WTC11 (cell line): ENCODE results near the gene SH2B3. TPM values are rescaled to one million over a fixed set of nuclear protein-coding genes. Genes with fewer than 3 reads are reported as not detected.

Source experiments
- ATAC-seq: fragments of 200-7000 bp; cut with Tn5 transposase; 2 replicates; pipeline ENCODE4 v1.10.0; 2021; ENCODE audit warnings: mild to moderate bottlenecking, moderate library complexity
- CTCF ChIA-PET: fragments of 300-600 bp; sonication (Branson Sonifier 250); formaldehyde crosslinking; loops from one replicate; lab custom pipeline; 2021; ENCODE audit warnings: antibody characterized with exemption; lab: Charles Lee
- POLR2A ChIA-PET: fragments of 350-600 bp; sonication (Branson Sonifier 250); formaldehyde crosslinking; loops from one replicate; lab custom pipeline; 2021; ENCODE audit warnings: antibody characterized with exemption; lab: Charles Lee
- DNase-seq: peaks from one replicate; pipeline ENCODE4 v3.0.0; 2021; ENCODE audit warnings: low spot score
- H3K27ac Mint-ChIP-seq: 2 replicates; pipeline ENCODE4 v1.8.0; 2021; ENCODE audit warnings: mixed read lengths
- H3K27me3 Mint-ChIP-seq: 2 replicates; pipeline ENCODE4 v1.8.0; 2021; ENCODE audit warnings: low read depth, mild to moderate bottlenecking, moderate library complexity, mixed read lengths
- H3K36me3 Mint-ChIP-seq: 2 replicates; pipeline ENCODE4 v1.8.0; 2021; ENCODE audit warnings: mixed read lengths
- H3K4me1 Mint-ChIP-seq: 2 replicates; pipeline ENCODE4 v1.8.0; 2022; ENCODE audit warnings: mixed read lengths
- H3K4me3 Mint-ChIP-seq: 2 replicates; pipeline ENCODE4 v1.8.0; 2021; ENCODE audit warnings: mild to moderate bottlenecking, moderate library complexity, mixed read lengths
- H3K9me3 Mint-ChIP-seq: 2 replicates; pipeline ENCODE4 v1.8.0; 2021; ENCODE audit warnings: mixed read lengths
- CREB1 ChIP-seq: sonication (generic); formaldehyde crosslinking; IDR thresholded peaks from 2 replicates; pipeline ENCODE4 v1.8.0; 2023; ENCODE audit warnings: mild to moderate bottlenecking, missing genetic modification reagents
- ELF4 ChIP-seq: sonication (generic); formaldehyde crosslinking; IDR thresholded peaks from 2 replicates; pipeline ENCODE4 v1.8.1; 2022; ENCODE audit warnings: low read depth, mild to moderate bottlenecking, moderate library complexity, missing genetic modification reagents
- FOXJ3 ChIP-seq: sonication (generic); formaldehyde crosslinking; IDR thresholded peaks from 2 replicates; pipeline ENCODE4 v1.9.0; 2021; ENCODE audit warnings: missing genetic modification reagents, mild to moderate bottlenecking, borderline replicate concordance
- FOXK1 ChIP-seq: sonication (generic); formaldehyde crosslinking; IDR thresholded peaks from 2 replicates; pipeline ENCODE4 v1.8.0; 2022; ENCODE audit warnings: mild to moderate bottlenecking, moderate library complexity, missing genetic modification reagents
- HMGA2 ChIP-seq: fragments of 250-450 bp; sonication (Bioruptor Pico); IDR thresholded peaks from 2 replicates; pipeline ENCODE4 v1.4.0; 2021; ENCODE audit warnings: mild to moderate bottlenecking, moderate library complexity
- NFYB ChIP-seq: sonication (generic); formaldehyde crosslinking; conservative IDR thresholded peaks from 2 replicates; pipeline ENCODE4 v1.8.0; 2022; ENCODE audit warnings: low read depth, missing genetic modification reagents
- NR2C2 ChIP-seq: sonication (generic); formaldehyde crosslinking; IDR thresholded peaks from 2 replicates; pipeline ENCODE4 v1.8.0; 2022; ENCODE audit warnings: mild to moderate bottlenecking, missing genetic modification reagents
- RELA ChIP-seq: sonication (generic); formaldehyde crosslinking; IDR thresholded peaks from 2 replicates; pipeline ENCODE4 v1.8.1; 2022; ENCODE audit warnings: missing genetic modification reagents, mild to moderate bottlenecking, borderline replicate concordance
- TEAD4 ChIP-seq: sonication (generic); formaldehyde crosslinking; IDR thresholded peaks from 2 replicates; pipeline ENCODE4 v1.8.0; 2022; ENCODE audit warnings: mild to moderate bottlenecking, missing genetic modification reagents
- ZBTB21 ChIP-seq: sonication (generic); formaldehyde crosslinking; IDR thresholded peaks from 2 replicates; pipeline ENCODE4 v1.8.1; 2023; ENCODE audit warnings: mild to moderate bottlenecking, missing genetic modification reagents, borderline replicate concordance
- ZNF263 ChIP-seq: sonication (generic); formaldehyde crosslinking; IDR thresholded peaks from 2 replicates; pipeline ENCODE4 v1.8.1; 2022; ENCODE audit warnings: low read depth, mild to moderate bottlenecking, moderate library complexity, missing genetic modification reagents
- total RNA-seq: library from RNA; stranded (reverse); gene quantifications from 3 replicates; pipeline ENCODE4 v1.2.3, GENCODE V29; 2021
- TF ChIP-seq, protein P1 (sequence below): sonication (generic); formaldehyde crosslinking; IDR thresholded peaks from 2 replicates; pipeline ENCODE4 v1.8.1; 2023; ENCODE audit warnings: mild to moderate bottlenecking, missing genetic modification reagents, borderline replicate concordance
- TF ChIP-seq, protein P2 (sequence below): sonication (generic); formaldehyde crosslinking; IDR thresholded peaks from 2 replicates; pipeline ENCODE4 v1.8.1; 2022; ENCODE audit warnings: low read depth, mild to moderate bottlenecking, moderate library complexity, missing genetic modification reagents, borderline replicate concordance
- TF ChIP-seq, protein P3 (sequence below): sonication (generic); formaldehyde crosslinking; IDR thresholded peaks from 2 replicates; pipeline ENCODE4 v1.8.0; 2023; ENCODE audit warnings: missing genetic modification reagents
- TF ChIP-seq, protein P4 (sequence below): fragments of 250-450 bp; sonication (Bioruptor Pico); IDR thresholded peaks from 2 replicates; pipeline ENCODE4 v1.9.0; 2021; ENCODE audit warnings: mild to moderate bottlenecking
- TF ChIP-seq, protein P5 (sequence below): sonication (generic); formaldehyde crosslinking; IDR thresholded peaks from 2 replicates; pipeline ENCODE4 v1.8.1; 2023; ENCODE audit warnings: mild to moderate bottlenecking, missing genetic modification reagents, moderate library complexity
- TF ChIP-seq, protein P6 (sequence below): sonication (generic); formaldehyde crosslinking; IDR thresholded peaks from 2 replicates; pipeline ENCODE4 v1.8.1; 2022; ENCODE audit warnings: mild to moderate bottlenecking, missing genetic modification reagents, moderate library complexity, borderline replicate concordance

The SH2B3 gene
- total RNA-seq, 1 experiment from 2014 or later, result 31.8 TPM

DNA sequence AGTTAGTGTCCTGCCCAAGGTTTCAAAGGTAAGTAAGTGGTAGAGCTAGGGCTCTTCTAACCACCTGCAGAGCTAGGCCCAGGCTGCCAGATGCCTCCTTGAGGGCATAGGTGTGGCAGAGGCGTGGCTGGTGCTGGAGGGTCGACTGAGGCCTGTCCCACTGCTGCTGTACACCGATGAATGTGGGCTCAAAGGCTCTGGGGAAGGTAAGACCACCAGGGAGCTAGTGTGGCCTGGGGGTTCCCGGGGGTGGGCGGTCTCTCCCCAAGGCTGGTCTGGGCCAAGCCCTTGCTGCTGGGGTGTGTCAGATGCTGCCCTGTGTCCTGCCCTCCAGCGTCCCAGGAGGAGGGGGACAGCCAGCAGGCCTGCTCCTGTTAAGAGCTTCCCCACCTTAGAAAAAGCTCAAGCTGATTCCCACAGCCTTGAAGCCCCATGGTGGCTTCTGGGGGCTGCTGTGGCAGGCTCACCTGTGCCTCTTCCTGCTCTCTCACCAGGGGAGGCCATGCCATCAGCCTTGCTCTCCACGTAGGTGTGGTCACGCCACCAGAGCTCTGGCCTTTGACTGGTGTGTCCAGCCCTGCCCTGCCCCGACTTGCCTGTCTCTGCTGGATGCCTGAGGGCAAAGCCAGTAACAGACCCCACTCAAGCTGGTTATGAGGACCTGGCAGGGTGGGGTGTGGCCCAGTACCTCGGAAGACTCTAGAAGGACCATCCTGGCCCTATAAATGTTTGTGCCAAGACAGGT is 36.8 kb downstream of the SH2B3 start:
- H3K27ac Mint-ChIP-seq, result peak overlapping the region; percentile 85
- DNase-seq, result peak; percentile 7
- TF ChIP-seq TEAD4 (CRISPR knock-in tag) (no peak), FOXK1 (CRISPR knock-in tag) (no peak), RELA (CRISPR knock-in tag) (no peak)
- TF ChIP-seq, protein P1, sequence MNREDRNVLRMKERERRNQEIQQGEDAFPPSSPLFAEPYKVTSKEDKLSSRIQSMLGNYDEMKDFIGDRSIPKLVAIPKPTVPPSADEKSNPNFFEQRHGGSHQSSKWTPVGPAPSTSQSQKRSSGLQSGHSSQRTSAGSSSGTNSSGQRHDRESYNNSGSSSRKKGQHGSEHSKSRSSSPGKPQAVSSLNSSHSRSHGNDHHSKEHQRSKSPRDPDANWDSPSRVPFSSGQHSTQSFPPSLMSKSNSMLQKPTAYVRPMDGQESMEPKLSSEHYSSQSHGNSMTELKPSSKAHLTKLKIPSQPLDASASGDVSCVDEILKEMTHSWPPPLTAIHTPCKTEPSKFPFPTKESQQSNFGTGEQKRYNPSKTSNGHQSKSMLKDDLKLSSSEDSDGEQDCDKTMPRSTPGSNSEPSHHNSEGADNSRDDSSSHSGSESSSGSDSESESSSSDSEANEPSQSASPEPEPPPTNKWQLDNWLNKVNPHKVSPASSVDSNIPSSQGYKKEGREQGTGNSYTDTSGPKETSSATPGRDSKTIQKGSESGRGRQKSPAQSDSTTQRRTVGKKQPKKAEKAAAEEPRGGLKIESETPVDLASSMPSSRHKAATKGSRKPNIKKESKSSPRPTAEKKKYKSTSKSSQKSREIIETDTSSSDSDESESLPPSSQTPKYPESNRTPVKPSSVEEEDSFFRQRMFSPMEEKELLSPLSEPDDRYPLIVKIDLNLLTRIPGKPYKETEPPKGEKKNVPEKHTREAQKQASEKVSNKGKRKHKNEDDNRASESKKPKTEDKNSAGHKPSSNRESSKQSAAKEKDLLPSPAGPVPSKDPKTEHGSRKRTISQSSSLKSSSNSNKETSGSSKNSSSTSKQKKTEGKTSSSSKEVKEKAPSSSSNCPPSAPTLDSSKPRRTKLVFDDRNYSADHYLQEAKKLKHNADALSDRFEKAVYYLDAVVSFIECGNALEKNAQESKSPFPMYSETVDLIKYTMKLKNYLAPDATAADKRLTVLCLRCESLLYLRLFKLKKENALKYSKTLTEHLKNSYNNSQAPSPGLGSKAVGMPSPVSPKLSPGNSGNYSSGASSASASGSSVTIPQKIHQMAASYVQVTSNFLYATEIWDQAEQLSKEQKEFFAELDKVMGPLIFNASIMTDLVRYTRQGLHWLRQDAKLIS (CRISPR knock-in tag), result no peak
- TF ChIP-seq, all 79 proteins: peak for 0
- no peak overlapping the region for H3K4me3 Mint-ChIP-seq
- H3K36me3 Mint-ChIP-seq, result peaks cover 17% of the 10 kb centered on the region
- H3K9me3 Mint-ChIP-seq, result no peaks in the 10 kb centered on the region
- ChIA-PET POLR2A (no interaction called here), CTCF (interaction anchor here (0.9 to 2.4 kb wide), 5 partner anchors 9 to 46 kb away, joined by 4 to 12 read pairs (median 8); no protein-coding TSS in a partner anchor)
- H3K4me1 Mint-ChIP-seq, result peaks cover 34% of the 10 kb centered on the region
- no peaks in the 10 kb centered on the region for H3K27me3 Mint-ChIP-seq
- no peak for ATAC-seq

DNA sequence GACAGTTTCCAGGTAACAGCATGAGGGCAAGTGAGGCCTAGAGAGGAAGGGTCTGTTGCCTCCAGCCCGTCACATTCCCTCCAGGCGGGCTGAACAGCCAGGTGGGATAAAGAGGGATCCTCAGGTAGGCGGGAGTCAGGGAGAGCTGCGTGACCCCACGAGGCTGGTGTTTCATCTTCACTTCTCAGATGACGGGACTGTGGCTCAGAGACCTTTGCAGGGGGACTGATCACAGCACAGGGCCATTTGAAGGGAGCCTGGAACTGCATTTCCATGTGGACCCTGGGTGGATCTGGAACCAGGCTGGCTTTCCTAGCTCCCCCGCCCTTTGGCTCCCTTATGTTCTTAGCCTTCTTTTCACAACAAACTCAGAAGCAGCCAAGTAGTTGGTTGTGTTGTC is 37.4 kb downstream of the SH2B3 start:
- H3K27me3 Mint-ChIP-seq, result no peaks in the 10 kb centered on the region
- peaks cover 30% of the 10 kb centered on the region for H3K4me1 Mint-ChIP-seq
- no peak overlapping the region for H3K4me3 Mint-ChIP-seq
- DNase-seq, result no peak
- 0 out of 2 replicates have a peak, but pooled peaks have one; percentile 29 for TF ChIP-seq CREB1 (CRISPR knock-in tag)
- no peak for TF ChIP-seq ELF4
- peak overlapping the region; percentile 85 for H3K27ac Mint-ChIP-seq
- no peak for ATAC-seq
- ChIA-PET CTCF (interaction anchor here (1.8 to 3.8 kb wide), 4 partner anchors 9 to 46 kb away, joined by 7 to 38 read pairs (median 12); no protein-coding TSS in a partner anchor), POLR2A (interaction anchor here (0.6 kb wide), 1 partner anchor 149 kb away, joined by 3 read pairs; no protein-coding TSS in a partner anchor)
- H3K9me3 Mint-ChIP-seq, result no peaks in the 10 kb centered on the region
- peaks cover 20% of the 10 kb centered on the region for H3K36me3 Mint-ChIP-seq

DNA sequence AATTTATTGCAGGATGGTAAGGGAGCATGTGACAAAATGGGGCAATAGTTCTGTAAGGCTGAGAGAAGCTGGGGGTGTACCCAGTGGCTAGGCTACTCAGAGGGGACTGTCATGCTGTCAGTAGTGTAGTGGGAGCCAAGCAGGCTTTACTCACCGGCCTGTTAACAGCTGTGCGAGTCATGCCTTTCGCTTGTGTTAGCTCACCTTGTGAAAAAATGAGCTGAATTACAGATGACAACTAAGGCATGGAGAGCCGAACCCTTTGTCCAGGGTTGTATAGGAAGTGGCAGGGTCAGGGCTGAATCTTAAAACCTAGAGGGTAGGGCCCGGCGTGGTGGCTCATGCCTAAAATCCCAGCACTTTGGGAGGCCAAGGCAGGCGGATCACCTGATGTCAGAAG is 37.9 kb downstream of the SH2B3 start:
- DNase-seq (no peak), ATAC-seq (no peak)
- H3K4me1 Mint-ChIP-seq, result peaks cover 27% of the 10 kb centered on the region
- H3K36me3 Mint-ChIP-seq, result peaks cover 25% of the 10 kb centered on the region
- ChIA-PET POLR2A (interaction anchor here (0.6 to 1.5 kb wide), 2 partner anchors 32 to 149 kb away, joined by 3 to 5 read pairs; no protein-coding TSS in a partner anchor), CTCF (interaction anchor here (1.8 to 3.8 kb wide), 4 partner anchors 8 to 47 kb away, joined by 7 to 38 read pairs (median 12); no protein-coding TSS in a partner anchor)
- peak overlapping the region; percentile 85 for H3K27ac Mint-ChIP-seq
- H3K27me3 Mint-ChIP-seq, result no peaks in the 10 kb centered on the region
- H3K9me3 Mint-ChIP-seq, result no peaks in the 10 kb centered on the region
- TF ChIP-seq, protein P2, sequence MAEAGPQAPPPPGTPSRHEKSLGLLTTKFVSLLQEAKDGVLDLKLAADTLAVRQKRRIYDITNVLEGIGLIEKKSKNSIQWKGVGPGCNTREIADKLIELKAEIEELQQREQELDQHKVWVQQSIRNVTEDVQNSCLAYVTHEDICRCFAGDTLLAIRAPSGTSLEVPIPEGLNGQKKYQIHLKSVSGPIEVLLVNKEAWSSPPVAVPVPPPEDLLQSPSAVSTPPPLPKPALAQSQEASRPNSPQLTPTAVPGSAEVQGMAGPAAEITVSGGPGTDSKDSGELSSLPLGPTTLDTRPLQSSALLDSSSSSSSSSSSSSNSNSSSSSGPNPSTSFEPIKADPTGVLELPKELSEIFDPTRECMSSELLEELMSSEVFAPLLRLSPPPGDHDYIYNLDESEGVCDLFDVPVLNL (CRISPR knock-in tag), result no peak
- no peak for TF ChIP-seq ZNF263
- TF ChIP-seq, protein P3, sequence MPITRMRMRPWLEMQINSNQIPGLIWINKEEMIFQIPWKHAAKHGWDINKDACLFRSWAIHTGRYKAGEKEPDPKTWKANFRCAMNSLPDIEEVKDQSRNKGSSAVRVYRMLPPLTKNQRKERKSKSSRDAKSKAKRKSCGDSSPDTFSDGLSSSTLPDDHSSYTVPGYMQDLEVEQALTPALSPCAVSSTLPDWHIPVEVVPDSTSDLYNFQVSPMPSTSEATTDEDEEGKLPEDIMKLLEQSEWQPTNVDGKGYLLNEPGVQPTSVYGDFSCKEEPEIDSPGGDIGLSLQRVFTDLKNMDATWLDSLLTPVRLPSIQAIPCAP (CRISPR knock-in tag), result no peak
- no peak for TF ChIP-seq ZBTB21 (CRISPR knock-in tag)
- TF ChIP-seq, protein P4, sequence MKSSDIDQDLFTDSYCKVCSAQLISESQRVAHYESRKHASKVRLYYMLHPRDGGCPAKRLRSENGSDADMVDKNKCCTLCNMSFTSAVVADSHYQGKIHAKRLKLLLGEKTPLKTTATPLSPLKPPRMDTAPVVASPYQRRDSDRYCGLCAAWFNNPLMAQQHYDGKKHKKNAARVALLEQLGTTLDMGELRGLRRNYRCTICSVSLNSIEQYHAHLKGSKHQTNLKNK (CRISPR knock-in tag), result no peak
- TF ChIP-seq, protein P5, sequence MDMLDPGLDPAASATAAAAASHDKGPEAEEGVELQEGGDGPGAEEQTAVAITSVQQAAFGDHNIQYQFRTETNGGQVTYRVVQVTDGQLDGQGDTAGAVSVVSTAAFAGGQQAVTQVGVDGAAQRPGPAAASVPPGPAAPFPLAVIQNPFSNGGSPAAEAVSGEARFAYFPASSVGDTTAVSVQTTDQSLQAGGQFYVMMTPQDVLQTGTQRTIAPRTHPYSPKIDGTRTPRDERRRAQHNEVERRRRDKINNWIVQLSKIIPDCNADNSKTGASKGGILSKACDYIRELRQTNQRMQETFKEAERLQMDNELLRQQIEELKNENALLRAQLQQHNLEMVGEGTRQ (CRISPR knock-in tag), result no peak
- no peak for TF ChIP-seq NR2C2 (CRISPR knock-in tag)
- TF ChIP-seq, protein P6, sequence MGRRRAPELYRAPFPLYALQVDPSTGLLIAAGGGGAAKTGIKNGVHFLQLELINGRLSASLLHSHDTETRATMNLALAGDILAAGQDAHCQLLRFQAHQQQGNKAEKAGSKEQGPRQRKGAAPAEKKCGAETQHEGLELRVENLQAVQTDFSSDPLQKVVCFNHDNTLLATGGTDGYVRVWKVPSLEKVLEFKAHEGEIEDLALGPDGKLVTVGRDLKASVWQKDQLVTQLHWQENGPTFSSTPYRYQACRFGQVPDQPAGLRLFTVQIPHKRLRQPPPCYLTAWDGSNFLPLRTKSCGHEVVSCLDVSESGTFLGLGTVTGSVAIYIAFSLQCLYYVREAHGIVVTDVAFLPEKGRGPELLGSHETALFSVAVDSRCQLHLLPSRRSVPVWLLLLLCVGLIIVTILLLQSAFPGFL (CRISPR knock-in tag), result no peak
- no peak for TF ChIP-seq NFYB
- TF ChIP-seq FOXJ3 (CRISPR knock-in tag), result no peak
- no peak for TF ChIP-seq HMGA2
- no peak overlapping the region for H3K4me3 Mint-ChIP-seq
